Tibial nerve (tissue), 4 donors: ENCODE results near the gene KIF25.

Experiments used
- EP300 ChIP-seq, 2 donors: sonication (generic); formaldehyde crosslinking; IDR thresholded peaks; one replicate each; pipeline ENCODE4 v1.6.1; 2017; ENCODE audit warnings: antibody characterized with exemption in 2 of 2, mild to moderate bottlenecking in 1 of 2
- TF ChIP-seq, protein P1 (sequence below), 5 experiments: fragments of 200-600 bp in 3 of 5; fragments of 450-650 bp in 2 of 5; sonication (generic) in 3 of 5; IDR thresholded peaks; one replicate each; pipeline ENCODE4 v1.5.1; 2016 to 2019; ENCODE audit warnings: antibody characterized with exemption in 5 of 5, mild to moderate bottlenecking in 3 of 5, moderate library complexity in 2 of 5

DNA sequence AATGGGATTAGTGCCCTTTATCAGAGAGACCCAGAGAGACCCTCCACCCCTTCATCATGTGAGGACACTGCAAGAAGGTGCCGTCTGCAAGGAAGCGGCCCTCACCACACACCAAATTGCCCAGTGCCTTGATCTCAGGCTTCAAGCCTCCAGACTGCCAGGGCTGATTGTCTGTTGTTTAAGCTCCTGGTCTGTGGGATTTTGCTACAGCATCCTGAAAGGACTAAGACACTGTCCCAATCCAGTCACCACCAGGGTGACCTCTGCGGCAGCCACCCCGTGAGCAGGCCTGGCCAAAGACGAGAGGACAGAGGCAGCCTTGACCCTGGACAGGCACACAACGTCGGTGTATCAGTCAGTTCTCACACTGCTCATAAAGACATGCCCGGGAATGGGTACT is 95.1 kb downstream of the KIF25 start:
- TF ChIP-seq, protein P1, sequence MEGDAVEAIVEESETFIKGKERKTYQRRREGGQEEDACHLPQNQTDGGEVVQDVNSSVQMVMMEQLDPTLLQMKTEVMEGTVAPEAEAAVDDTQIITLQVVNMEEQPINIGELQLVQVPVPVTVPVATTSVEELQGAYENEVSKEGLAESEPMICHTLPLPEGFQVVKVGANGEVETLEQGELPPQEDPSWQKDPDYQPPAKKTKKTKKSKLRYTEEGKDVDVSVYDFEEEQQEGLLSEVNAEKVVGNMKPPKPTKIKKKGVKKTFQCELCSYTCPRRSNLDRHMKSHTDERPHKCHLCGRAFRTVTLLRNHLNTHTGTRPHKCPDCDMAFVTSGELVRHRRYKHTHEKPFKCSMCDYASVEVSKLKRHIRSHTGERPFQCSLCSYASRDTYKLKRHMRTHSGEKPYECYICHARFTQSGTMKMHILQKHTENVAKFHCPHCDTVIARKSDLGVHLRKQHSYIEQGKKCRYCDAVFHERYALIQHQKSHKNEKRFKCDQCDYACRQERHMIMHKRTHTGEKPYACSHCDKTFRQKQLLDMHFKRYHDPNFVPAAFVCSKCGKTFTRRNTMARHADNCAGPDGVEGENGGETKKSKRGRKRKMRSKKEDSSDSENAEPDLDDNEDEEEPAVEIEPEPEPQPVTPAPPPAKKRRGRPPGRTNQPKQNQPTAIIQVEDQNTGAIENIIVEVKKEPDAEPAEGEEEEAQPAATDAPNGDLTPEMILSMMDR (IDR thresholded peaks at IDR 0.05) = no peak
- TF ChIP-seq EP300 (IDR thresholded peaks at IDR 0.05) = no peak
